Head of caudate nucleus (tissue), 42 donors: ENCODE results near the gene PAQR6.

ENCODE experiments used
- DNase-seq, 42 donors: peaks; one replicate each; pipeline versions ENCODE4 v3.0.0 to v3.0.0-alpha.2; 2020 to 2021; ENCODE audit warnings: mixed read lengths in 7 of 42
- intact Hi-C: fragments of 100-400 bp; cut with DNase I; formaldehyde crosslinking; loops from one replicate; pipeline ENCODE4 v1.15.0; 2022

PAQR6 gene, protein sequence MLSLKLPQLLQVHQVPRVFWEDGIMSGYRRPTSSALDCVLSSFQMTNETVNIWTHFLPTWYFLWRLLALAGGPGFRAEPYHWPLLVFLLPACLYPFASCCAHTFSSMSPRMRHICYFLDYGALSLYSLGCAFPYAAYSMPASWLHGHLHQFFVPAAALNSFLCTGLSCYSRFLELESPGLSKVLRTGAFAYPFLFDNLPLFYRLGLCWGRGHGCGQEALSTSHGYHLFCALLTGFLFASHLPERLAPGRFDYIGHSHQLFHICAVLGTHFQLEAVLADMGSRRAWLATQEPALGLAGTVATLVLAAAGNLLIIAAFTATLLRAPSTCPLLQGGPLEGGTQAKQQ

DNA sequence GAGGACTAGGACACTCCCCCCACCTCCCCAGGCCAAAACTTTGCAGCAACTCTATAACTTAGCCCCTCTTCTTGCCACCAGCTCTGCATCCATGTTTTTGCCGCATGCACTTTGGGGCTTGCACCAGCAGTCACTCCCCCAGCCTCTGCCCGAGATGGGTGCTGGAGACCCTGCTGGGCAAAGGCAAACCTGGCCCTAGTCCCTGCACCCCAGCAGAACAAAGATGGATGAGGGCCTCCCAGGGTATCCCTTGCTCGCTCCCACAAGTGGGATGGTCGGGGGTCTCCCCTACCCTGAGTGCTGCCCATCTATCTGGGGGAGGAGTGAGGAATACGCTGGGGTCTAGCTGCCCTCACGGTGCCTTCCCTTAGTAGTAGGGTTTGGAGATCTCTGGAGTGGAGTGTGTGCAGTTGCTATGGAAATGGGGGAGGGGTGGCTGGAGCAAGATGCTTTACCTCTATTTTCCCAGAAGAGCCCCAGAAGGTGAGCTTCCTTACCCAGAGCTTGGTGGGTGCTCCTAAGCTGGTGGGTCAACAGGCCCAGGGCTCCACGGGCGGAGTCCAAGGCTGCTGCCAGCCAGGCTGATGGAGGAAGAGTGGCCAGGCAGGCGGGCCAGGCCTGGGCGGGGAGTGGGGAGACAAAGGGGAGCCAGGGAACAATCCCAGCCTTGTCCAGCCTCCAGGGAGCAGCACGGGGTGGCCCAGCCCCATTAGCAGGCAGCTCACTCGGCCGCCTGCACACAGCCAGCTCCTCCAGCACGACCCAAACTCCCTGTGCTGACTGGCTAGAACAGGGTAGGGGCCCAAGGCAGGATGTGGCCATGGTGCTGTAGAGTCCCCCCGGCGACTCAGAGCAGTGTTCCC is at the start of gene PAQR6:
Gene PAQR6, minus strand, starts transcription at position 597 of the 863 bp plus-strand sequence. CDS start 1,325 bp downstream, outside the sequence.
- peak; percentile 81 to 98 (median 94) for DNase-seq
- intact Hi-C loops, result no loop called here

DNA sequence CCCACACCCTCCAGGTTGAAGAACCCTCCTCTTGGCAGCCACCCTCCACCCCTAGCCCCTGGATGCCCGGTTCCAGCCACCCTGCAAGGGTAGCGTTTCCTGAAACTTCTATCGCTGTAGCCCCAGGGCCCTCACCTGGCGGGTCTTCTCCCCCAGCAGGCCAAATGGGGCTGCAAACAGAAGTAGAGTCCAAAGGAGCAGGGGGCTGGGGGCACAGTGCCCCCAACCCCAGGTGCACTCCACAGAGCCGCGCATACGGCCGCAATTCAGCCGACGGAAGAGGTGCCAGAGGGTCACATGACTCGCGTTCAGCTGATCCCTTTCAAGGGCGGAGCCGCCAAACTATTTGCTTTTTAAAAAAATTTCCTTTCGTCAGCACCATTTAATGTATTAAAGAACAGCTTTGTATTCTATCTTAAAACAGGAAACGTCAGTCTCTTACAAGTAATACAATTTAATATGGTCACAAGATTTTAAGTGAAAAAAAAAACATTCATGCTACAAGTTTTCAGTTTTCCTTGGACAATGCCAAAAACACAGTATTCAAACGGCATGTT is 47.6 kb upstream of the PAQR6 start, which contains the start of gene GLMP:
Gene GLMP, minus strand, starts transcription at position 289 of the 557 bp plus-strand sequence. Its CDS starts 34 bp downstream, at position 255.
- intact Hi-C loops, result no loop called here
- DNase-seq, result peak; percentile 57 to 91 (median 80)

DNA sequence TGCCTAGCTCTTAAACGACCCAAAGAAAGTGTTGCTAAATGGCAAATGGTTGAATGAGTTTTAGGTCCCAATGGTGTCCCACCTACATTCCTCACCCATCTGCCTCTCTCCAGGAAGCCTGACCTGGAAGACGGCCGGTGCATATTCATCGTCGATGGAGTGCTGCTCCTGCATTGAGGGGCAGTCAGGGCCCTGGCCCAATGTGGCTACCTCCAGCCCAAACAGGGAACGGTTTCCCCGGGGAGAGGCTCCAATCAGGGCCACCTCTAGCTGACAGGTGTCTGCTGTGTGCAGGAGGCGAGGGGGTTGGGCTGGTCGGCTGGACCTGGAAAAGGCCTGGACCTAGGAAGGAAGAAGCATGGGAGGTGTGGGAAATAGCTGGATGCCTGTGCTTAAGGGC is 46.0 kb upstream of the PAQR6 start:
- DNase-seq, result no peak
- intact Hi-C loops, result no loop called here

DNA sequence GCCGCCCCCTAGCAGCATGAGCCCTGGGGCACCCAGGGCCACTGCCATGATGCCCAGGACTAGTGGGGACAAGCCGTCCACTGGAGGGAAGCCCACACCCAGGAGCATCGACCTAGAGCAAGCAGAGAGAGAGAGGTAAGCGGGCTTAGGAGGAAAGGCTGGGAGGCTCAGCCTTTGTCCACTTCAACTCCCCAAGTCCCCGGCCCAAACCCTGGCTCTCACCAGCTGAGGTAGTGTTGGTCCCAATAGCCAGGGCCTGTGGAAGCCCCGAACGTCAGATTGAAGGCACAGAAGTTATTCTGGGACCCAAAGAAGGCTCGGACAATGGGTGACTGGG is 45.2 kb upstream of the PAQR6 start:
- intact Hi-C loops, result no loop called here
- no peak for DNase-seq

DNA sequence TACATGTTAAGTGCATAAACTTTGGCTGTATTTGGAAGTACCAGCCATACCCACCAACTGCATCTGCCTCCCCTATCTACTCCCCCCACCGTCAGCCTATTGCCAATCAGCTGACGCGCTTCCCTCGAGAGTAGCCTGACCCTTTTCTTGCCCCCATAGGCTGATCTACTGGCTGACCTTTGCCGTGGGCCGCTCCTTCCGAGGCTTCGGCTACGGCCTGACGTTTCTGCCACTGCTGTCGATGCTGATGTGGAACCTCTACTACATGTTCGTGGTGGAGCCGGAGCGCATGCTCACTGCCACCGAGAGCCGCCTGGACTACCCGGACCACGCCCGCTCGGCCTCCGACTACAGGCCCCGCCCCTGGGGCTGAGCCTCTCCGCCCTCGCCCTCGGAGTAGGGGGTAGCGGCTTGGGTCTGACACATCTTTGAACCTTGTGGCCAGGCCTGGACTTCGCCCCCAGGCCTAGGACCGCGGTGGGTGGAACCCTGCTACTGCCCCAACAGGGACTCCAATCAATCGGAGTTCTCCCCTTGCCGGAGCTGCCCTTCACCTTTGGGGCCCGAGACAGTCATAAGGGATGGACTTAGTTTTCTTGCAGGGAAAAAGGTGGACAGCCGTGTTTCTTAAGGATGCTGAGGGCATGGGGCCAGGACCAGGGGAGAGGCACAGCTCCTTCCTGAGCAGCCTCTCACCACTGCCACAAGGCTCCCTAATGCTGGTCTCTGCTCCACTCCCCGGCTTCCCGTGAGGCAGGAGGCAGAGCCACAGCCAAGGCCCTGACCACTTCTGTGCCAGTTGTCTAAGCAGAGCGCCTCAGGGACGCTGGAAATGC is 43.6 kb upstream of the PAQR6 start:
- peak; percentile 71 to 94 (median 87) for DNase-seq
- intact Hi-C loops, result no loop called here

DNA sequence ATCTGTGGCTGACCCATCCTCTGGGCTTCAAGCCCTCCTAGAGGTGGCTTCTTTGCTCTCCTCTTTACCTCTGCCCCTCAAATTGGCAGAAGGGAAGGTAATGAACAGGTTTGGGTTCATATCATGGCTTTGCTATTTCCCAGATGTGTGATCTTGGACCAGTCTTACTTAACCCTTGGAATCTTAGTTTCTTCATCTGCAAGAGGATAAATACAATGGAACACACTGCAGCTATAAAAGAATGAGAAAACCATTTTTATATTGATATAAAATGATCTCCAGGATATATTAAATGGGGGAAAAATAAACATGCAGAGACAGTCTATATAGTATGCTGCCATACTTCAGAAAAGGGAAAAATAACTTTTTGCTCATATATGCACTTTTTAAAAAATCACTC is 42.0 kb upstream of the PAQR6 start:
- intact Hi-C loops, result no loop called here
- no peak for DNase-seq

DNA sequence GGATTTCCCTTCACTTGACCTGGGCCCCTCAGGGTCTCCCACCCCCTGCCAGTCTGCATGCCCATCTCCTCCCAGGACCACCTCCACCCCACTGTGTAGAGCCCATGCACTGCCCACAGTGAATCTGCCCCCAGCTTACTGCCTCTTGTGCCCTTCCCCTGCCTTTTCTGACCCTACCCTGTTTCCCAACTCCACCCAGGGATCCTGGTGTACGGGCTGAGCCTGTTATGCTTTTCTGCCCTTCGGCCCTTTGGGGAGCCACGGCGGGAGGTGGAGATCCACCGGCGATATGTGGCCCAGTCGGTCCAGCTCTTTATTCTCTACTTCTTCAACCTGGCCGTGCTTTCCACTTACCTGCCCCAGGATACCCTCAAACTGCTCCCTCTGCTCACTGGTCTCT is 38.2 kb upstream of the PAQR6 start:
- DNase-seq, result no peak
- intact Hi-C loops, result no loop called here

DNA sequence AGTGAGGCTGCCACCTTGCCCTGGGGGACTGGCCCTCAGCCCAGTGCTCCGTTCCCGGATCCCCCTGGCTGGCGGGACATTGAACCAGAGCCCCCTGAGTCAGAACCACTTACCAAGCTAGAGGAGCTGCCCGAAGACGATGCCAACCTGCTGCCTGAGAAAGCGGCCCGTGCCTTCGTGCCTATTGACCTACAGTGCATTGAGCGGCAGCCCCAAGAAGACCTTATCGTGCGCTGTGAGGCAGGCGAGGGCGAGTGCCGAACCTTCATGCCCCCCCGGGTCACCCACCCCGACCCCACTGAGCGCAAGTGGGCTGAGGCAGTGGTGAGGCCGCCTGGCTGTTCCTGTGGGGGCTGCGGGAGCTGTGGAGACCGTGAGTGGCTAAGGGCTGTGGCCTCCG is 37.6 kb upstream of the PAQR6 start:
- intact Hi-C loops, result no loop called here
- no peak for DNase-seq

DNA sequence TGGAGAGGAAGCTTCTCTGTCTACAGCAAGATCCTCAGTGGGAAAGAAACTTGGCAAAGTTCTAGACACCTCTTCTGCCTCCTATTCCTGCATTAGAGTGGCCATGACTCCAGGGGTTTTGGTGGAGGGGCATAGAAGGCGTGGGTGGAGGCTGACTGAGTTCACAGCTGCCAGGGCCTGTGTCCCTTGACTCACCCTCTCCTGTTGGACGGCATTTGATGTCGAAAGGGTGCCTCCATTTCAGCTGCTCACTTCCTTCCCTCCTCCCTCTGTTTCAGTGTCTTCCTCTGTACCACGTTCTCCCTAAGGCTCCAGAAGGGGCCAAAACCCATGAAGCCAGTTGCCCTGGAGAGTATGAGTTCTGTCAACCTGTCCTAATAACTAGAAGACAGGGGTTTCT is 36.9 kb upstream of the PAQR6 start:
- DNase-seq, result no peak
- intact Hi-C loops, result no loop called here

DNA sequence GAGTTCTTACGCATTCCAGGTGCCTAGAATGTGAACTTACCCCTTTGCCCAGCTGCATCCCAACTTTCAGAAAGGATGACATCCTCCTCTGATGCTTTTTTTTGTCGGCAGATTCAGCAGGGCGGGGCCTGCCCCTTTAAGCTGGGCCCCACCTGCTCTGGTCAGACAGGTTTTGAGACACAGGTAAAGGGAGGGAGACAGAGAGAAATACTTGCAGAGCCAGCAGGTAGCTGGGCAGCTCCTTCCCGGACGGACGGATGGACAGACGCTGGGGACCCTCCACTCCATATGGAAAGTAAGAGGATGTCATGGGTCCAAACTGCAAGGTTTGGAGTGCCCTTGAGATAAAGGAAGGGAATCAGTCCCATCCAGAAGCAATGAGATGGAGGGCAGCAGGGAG is 36.3 kb upstream of the PAQR6 start, which contains the start of gene TMEM79:
Gene TMEM79, plus strand, starts transcription at position 214 of the 400 bp plus-strand sequence. CDS start 902 bp downstream, outside the sequence.
- intact Hi-C loops, result no loop called here
- DNase-seq, result no peak

DNA sequence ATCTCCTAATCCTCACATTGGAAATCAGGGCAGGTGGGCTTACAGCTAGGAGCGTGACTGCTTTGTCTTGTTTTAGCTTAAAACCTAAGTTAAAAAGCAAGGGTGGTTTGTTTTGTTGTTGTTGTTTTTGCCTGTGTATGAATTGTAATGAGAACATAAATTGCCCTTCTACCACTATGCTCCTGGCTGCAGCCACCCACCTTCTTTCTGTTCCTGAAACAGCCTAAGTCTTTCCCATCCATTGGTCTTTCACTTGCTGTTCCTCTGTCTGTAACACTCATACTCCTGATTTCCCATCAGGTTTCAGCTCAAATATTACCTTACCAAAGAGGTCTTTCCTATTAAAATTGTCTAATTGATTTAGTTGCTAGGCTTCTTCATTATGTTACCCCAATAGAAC is 35.7 kb upstream of the PAQR6 start:
- no peak for DNase-seq
- intact Hi-C loops, result loop anchor here (2.0 kb wide), 1 partner anchor 55 kb away; the partner anchor contains the start of genes CCT3 and TSACC

DNA sequence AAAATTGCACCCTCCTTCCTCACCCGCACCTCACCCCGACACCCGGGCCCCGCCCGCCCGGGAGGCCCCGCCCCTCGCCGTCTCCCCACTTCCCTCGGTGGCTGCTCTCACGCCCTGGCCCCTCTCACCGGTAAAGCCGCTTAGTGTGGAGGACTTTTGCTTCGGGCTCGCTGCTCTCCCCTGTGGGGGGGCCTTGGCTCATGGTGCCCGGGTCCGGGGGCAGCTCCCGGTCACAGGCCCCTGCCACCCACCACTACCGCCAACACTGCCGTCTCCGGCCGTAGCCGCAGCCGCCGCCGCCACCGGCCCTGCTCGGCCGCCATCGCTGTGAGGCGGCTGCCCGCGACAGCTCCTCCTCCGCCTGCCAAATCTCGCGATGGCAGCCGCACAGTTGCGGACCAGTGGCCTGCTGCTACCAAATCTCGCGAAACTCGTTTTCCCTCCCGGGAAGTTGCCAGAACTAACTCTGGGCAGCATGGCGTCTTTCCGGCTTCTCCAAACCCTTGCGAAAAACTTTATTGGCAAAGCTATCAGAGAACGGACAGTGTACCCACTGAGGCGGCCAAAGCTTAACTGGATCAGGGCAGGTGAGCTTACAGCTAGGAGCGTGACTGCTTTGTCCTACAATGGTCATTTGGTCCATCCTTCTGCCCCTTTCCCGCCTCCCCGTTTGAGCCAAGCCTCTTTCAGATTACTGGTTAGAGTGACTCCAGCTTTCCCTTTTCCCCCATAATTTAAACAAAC is 34.8 kb upstream of the PAQR6 start, which contains the start of gene SMG5:
Gene SMG5, minus strand, starts transcription at position 347 of the 744 bp plus-strand sequence. Its CDS starts 145 bp downstream, at position 202.
- DNase-seq, result peak; percentile 88 to 99 (median 96)

DNA sequence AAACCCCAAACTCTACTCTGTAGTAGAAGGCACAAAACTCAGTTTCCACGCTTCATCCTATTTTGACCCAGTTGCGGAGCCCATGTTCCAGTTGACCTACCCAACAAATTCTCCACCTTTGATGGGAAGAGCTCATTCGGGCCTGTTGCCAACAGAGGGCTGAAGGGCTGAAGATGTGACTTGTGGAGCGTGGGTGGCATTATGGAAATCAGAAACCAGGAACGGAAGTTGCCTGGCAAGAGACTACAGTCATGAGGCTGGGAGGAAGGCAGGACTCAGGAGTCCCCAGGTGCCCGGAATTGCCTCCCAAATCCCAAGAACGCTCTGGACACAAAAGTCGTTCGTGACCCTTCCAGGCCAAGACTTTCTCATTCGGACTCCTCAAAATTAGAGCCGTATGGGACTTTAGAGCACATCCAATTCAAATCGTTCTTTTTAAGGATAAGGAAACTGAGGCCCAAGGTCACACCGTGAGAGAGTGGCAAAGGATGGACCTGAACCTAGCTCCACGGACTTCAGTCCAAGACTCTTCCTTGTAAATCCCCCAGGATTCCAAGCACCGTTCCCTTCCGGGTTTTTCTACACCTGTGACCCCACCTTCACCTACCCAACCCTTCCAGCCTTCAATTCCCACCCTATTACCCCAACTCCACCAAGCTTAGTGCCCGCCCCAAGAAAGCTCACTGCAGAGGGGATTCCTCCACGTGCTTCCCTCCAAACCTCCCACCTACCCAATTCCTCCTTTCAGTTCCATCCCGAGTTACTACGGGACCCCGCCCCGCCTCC is 34.0 kb upstream of the PAQR6 start:
- peak in 33 of 42 donors; percentile 16 to 77 (median 42) for DNase-seq
- intact Hi-C loops, result loop anchor here (2.0 kb wide), 1 partner anchor 57 kb away; the partner anchor contains the start of genes CCT3 and TSACC

More for the DNA sequence above, 34.8 kb upstream of the PAQR6 start, which contains the start of gene SMG5:
- intact Hi-C loops, result loop anchor here (2.0 kb wide), 1 partner anchor 56 kb away; the partner anchor contains the start of genes CCT3 and TSACC

DNA sequence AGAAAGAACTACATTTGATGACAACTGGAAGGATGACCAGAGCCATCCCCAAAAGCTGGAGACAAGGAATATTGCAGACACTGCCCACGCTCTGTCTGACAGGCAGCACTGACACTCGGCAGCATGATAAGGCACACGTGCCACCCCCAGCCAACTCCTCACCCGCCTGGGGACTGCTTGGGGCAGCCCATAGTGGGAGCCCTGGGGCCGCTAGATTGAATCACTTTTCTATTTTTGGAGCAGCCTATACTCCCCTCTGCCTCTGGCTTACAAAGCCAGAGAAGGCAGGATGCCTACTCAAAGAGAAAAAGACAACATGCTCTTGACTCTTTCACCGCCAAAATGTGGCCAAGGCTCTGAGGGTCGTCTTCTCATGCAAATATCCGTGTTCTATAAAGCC is 33.4 kb upstream of the PAQR6 start:
- intact Hi-C loops, result no loop called here
- DNase-seq, result peak in 9 of 42 donors; percentile 13 to 47 (median 30)

DNA sequence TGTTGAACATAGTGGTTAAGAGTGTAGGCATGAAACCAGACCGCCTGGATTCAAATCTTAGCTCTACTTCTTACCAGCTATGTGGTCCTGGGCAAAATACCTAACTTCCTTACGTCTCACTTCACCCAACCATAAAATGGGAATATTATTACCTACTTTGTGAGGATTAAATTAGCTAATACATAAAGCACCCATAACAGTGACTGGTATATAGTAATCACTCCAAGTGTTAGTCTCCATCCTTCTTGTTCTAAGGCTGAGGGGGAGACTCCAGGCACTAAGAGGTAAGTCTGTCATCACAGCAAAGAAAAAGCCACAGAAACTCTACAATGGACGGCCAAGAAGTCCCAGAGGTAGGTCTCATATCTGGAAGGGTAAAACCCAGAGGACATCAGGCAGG is 32.0 kb upstream of the PAQR6 start:
- intact Hi-C loops, result no loop called here

DNA sequence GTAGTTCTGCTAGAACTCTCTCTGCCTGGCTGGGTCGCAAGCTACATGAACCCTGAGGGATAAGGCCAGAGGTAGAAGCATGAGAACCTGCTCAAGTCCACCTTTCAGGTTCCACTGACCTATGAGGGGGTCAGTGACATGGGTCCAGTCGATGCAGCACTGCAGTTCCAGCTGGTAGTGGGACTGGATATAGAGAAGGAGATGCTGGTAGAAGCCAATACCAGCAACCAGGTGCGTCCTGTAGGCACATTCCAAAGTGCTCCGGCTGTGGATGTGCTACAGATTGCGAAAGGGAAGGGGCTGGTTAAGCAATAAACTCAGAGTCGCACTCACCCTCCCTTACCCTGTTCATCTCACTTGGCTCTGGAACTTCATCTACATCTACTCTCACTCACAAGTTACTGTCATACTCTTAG is 29.1 kb upstream of the PAQR6 start:
- intact Hi-C loops, result no loop called here
- no peak for DNase-seq

More for the DNA sequence above, 32.0 kb upstream of the PAQR6 start:
- DNase-seq, result no peak

DNA sequence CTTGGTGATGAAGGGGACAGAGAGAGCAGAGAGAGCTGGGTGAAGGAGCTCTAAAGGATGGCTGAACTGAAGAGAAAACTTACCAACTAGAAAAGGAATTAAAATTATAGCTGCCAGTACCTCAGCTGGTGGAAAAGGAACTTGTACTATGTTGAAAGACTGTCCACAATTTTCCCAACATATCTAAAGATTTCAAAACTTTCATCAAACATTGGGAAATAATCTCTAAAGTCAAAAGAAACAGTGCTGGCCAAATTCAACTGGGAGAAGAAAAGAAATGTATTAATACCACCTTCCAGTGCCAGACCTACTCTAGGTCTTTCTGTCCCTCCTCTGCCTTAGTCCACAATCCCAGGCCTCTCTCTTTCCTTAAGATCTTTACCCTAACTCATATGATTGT is 28.7 kb upstream of the PAQR6 start:
- intact Hi-C loops, result no loop called here
- no peak for DNase-seq
